Chondrocyte (in vitro differentiated cells): ENCODE measurements around the gene MYB. TPM values are rescaled to one million over a fixed set of nuclear protein-coding genes. Genes with fewer than 3 reads are reported as not detected.

Experiments used
- DNase-seq: peaks from one replicate; pipeline ENCODE4 v3.0.0; 2021; ENCODE audit warnings: mixed read lengths, low spot score
- H3K27ac Mint-ChIP-seq: one replicate; pipeline ENCODE4 v1.8.0; 2021; ENCODE audit warnings: mild to moderate bottlenecking, moderate library complexity, mixed read lengths; ENCODE audit not compliant: unreplicated experiment
- H3K27me3 Mint-ChIP-seq: 2 replicates; pipeline ENCODE4 v1.8.0; 2021; ENCODE audit warnings: low read depth, mixed read lengths
- H3K36me3 Mint-ChIP-seq: 2 replicates; pipeline ENCODE4 v1.8.0; 2021; ENCODE audit warnings: low read depth, mixed read lengths
- H3K4me1 Mint-ChIP-seq: 2 replicates; pipeline ENCODE4 v1.8.0; 2021; ENCODE audit warnings: low read depth, mild to moderate bottlenecking, mixed read lengths
- H3K4me3 Mint-ChIP-seq: one replicate; pipeline ENCODE4 v1.8.0; 2021; ENCODE audit warnings: mild to moderate bottlenecking, moderate library complexity, mixed read lengths; ENCODE audit not compliant: unreplicated experiment
- H3K9me3 Mint-ChIP-seq: 2 replicates; pipeline ENCODE4 v1.8.0; 2021; ENCODE audit warnings: low read depth, mixed read lengths
- total RNA-seq: library from RNA; stranded (reverse); gene quantifications from 3 replicates; pipeline ENCODE4 v1.2.1, GENCODE V29; 2021
- TF ChIP-seq, protein P1 (sequence below): fragments of 200-600 bp; sonication (generic); IDR thresholded peaks from 2 replicates; pipeline ENCODE4 v1.5.0; 2021; ENCODE audit warnings: antibody characterized with exemption, mild to moderate bottlenecking, moderate library complexity

The MYB gene
- total RNA-seq, 1 donor from 2014 or later = 0.20 TPM

DNA sequence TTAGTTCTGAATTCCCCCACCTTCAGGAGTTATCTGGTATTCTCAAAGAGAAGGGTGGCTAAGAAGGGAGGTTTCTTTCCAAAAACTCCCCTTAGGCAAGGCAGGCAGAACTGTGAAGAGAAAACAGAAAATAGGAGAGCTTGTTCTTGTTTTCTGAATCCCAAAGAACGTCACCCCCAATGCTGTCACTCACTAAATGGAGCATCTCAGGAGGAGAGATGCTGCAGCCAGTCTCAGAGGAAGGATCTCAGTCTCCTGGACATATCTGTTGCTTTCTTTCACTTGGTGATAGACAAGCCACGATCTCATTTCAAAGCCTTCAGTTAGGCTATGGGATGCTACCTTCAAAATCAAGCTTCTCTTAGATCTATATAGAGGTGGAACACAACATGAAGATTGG, 16.1 kb upstream of the MYB start:
- Mint-ChIP-seq H3K4me3 (no peak overlapping the region), H3K4me1 (no peaks in the 10 kb centered on the region), H3K27ac (no peak overlapping the region), H3K36me3 (no peaks in the 10 kb centered on the region), H3K9me3 (no peaks in the 10 kb centered on the region), H3K27me3 (no peaks in the 10 kb centered on the region)
- no peak for DNase-seq
- TF ChIP-seq, protein P1, sequence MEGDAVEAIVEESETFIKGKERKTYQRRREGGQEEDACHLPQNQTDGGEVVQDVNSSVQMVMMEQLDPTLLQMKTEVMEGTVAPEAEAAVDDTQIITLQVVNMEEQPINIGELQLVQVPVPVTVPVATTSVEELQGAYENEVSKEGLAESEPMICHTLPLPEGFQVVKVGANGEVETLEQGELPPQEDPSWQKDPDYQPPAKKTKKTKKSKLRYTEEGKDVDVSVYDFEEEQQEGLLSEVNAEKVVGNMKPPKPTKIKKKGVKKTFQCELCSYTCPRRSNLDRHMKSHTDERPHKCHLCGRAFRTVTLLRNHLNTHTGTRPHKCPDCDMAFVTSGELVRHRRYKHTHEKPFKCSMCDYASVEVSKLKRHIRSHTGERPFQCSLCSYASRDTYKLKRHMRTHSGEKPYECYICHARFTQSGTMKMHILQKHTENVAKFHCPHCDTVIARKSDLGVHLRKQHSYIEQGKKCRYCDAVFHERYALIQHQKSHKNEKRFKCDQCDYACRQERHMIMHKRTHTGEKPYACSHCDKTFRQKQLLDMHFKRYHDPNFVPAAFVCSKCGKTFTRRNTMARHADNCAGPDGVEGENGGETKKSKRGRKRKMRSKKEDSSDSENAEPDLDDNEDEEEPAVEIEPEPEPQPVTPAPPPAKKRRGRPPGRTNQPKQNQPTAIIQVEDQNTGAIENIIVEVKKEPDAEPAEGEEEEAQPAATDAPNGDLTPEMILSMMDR = no peak

DNA sequence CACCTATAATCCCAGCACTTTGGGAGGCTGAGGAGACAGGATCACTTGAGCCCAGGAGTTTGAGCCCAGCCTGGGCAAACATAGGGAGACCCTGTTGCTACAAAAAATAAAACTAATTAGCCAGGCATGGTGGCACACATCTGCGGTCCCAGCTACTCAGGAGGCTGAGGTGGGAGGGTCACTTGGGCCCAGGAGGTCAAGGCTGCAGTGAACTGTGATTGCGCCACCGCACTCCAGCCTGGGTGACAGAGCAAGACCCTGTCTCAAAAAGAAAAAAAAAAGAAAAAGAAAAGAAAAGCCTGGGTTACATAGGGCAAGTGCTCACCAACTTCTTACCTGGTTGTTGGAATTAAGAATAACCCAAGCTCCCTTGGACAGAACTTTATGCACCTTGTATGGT, 14.6 kb upstream of the MYB start:
- Mint-ChIP-seq H3K4me1 (no peaks in the 10 kb centered on the region), H3K27me3 (no peaks in the 10 kb centered on the region), H3K4me3 (no peak overlapping the region), H3K9me3 (no peaks in the 10 kb centered on the region), H3K27ac (no peak overlapping the region), H3K36me3 (no peaks in the 10 kb centered on the region)
- no peak for DNase-seq
- TF ChIP-seq, protein P1 = no peak

DNA sequence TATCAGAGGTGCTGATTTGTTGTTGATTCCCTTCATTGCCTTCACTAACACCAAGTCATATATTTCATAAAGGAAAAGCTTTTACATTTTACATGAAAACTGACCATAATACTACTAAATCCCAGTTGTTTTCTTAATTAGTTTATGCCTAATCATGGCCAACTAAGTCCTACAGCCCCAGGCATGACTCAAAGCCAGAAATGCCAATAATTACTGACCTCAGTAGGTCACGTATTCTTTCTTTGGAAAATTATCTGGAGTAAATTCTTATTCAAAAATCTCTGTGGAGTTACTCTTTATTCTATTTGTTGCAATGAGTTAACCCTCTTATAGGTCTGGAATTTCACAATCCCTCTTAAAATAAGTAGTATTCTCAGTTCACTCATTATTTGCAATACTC, 13.5 kb upstream of the MYB start:
- Mint-ChIP-seq H3K9me3 (no peaks in the 10 kb centered on the region), H3K36me3 (no peaks in the 10 kb centered on the region), H3K27me3 (no peaks in the 10 kb centered on the region), H3K4me3 (no peak overlapping the region), H3K4me1 (no peaks in the 10 kb centered on the region), H3K27ac (no peak overlapping the region)
- no peak for DNase-seq
- TF ChIP-seq, protein P1 = no peak

DNA sequence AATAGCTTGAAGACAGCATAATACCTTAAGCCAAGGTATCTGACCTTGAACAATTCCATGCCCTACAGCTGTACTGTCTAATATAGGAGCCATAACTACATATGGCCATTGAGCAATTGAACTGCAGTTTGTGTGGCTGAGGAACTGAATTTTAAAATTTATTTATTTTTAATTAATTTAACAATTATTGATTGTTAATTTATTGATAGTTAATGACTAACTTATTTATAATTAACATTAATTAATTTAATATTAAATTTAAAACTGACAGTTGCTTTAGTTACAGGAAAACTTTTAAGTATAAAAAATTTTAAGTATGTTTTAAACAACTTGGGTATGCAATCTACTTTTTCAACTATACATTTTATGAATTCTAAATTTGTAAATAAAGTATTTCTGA, 12.3 kb upstream of the MYB start:
- no peaks in the 10 kb centered on the region for H3K27me3 Mint-ChIP-seq
- no peak overlapping the region for H3K27ac Mint-ChIP-seq
- no peaks in the 10 kb centered on the region for H3K4me1 Mint-ChIP-seq
- TF ChIP-seq, protein P1 = no peak
- H3K36me3 Mint-ChIP-seq = no peaks in the 10 kb centered on the region
- DNase-seq = no peak
- no peaks in the 10 kb centered on the region for H3K9me3 Mint-ChIP-seq
- H3K4me3 Mint-ChIP-seq = no peak overlapping the region

DNA sequence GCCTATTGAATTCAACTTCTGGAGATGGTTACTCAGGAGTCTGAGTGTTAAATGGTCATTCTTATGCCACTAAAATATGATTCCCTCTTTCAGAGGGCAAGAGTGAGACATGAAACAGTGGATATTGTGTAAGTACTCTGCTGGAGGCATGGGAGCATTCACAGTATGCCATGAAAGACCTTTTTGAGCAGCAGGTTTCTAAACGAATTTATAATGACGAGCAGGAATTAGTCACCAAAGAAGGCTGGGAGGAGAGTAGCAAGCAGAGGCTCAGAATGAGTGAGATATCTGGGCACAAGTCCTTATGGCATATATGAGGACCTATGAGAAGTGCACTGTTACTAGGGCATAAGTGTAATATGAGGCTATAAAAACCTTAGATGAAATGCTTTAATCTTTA, 10.9 kb upstream of the MYB start:
- H3K4me1 Mint-ChIP-seq = no peaks in the 10 kb centered on the region
- TF ChIP-seq, protein P1 = no peak
- no peak overlapping the region for H3K27ac Mint-ChIP-seq
- DNase-seq = no peak
- H3K4me3 Mint-ChIP-seq = no peak overlapping the region
- no peaks in the 10 kb centered on the region for H3K27me3 Mint-ChIP-seq
- no peaks in the 10 kb centered on the region for H3K9me3 Mint-ChIP-seq
- H3K36me3 Mint-ChIP-seq = no peaks in the 10 kb centered on the region
